ENCODE results near the gene LCLAT1.

GRCh38 chr2:30412047-30412683 is 34.9 kb upstream of the LCLAT1 start:
- TF ChIP-seq CTCF (conservative IDR thresholded peaks at IDR 0.05; ENCODE audit: low read length) (no peak), EZH2phosphoT487 (IDR thresholded peaks at IDR 0.05; ENCODE audit: borderline replicate concordance) (no peak)

Measured in Loucy (cell line).